Activated CD4-positive, alpha-beta T cell treated with anti-CD3 and anti-CD28 coated beads, Interleukin-10, Interleukin-2, amounts not matched to agents 100 ng/mL and 50 ng/mL, durations not matched to agents 16 hours and 8 hours (primary cell): Measurements from ENCODE around the gene CACNA2D1.

Experiments
- DNase-seq: peaks from one replicate; pipeline ENCODE4 v3.0.0-alpha.2; 2020

Gene CACNA2D1

GRCh38 chr7:82211333-82211732, 232.2 kb downstream of the CACNA2D1 start:
- no peak for DNase-seq

GRCh38 chr7:82210416-82211184, 233.0 kb downstream of the CACNA2D1 start:
- DNase-seq: no peak

GRCh38 chr7:82209179-82209747, 234.3 kb downstream of the CACNA2D1 start:
- no peak for DNase-seq

- DNase-seq: no peak
Measured at GRCh38 chr7:82204694-82205093, 238.9 kb downstream of the CACNA2D1 start.

GRCh38 chr7:82202965-82203364, 240.6 kb downstream of the CACNA2D1 start:
- no peak for DNase-seq

GRCh38 chr7:82202107-82202506, 241.5 kb downstream of the CACNA2D1 start:
- DNase-seq: no peak

- DNase-seq: no peak
Measured at GRCh38 chr7:82200601-82201000, 243.0 kb downstream of the CACNA2D1 start.

GRCh38 chr7:82194016-82194643, 249.4 kb downstream of the CACNA2D1 start:
- DNase-seq: no peak

- no peak for DNase-seq
Measured at GRCh38 chr7:82188636-82189035, 254.9 kb downstream of the CACNA2D1 start.

GRCh38 chr7:82185443-82185842, 258.1 kb downstream of the CACNA2D1 start:
- DNase-seq: no peak

GRCh38 chr7:82183634-82184033, 259.9 kb downstream of the CACNA2D1 start:
- no peak for DNase-seq

GRCh38 chr7:82179311-82179710, 264.3 kb downstream of the CACNA2D1 start:
- DNase-seq: no peak

GRCh38 chr7:82175319-82175718, 268.3 kb downstream of the CACNA2D1 start:
- DNase-seq: no peak

- no peak for DNase-seq
Measured at GRCh38 chr7:82173400-82174021, 270.1 kb downstream of the CACNA2D1 start.

GRCh38 chr7:82172881-82173280, 270.7 kb downstream of the CACNA2D1 start:
- no peak for DNase-seq

GRCh38 chr7:82172017-82172416, 271.6 kb downstream of the CACNA2D1 start:
- no peak for DNase-seq

- no peak for DNase-seq
Measured at GRCh38 chr7:82167558-82168314, 275.8 kb downstream of the CACNA2D1 start.

- no peak for DNase-seq
Measured at GRCh38 chr7:82166260-82167015, 277.1 kb downstream of the CACNA2D1 start.

GRCh38 chr7:82164813-82165212, 278.8 kb downstream of the CACNA2D1 start:
- DNase-seq: no peak

GRCh38 chr7:82164410-82164809, 279.2 kb downstream of the CACNA2D1 start:
- no peak for DNase-seq

- DNase-seq: no peak
Measured at GRCh38 chr7:82163586-82163985, 280.0 kb downstream of the CACNA2D1 start.

GRCh38 chr7:82162289-82162688, 281.3 kb downstream of the CACNA2D1 start:
- no peak for DNase-seq
